Measurements from ENCODE around the gene MYO15A. TPM values are rescaled to one million over a fixed set of nuclear protein-coding genes. Genes with fewer than 3 reads are reported as not detected.

The MYO15A gene
- total RNA-seq, 1 experiment from 2014 or later, result not detected

DNA sequence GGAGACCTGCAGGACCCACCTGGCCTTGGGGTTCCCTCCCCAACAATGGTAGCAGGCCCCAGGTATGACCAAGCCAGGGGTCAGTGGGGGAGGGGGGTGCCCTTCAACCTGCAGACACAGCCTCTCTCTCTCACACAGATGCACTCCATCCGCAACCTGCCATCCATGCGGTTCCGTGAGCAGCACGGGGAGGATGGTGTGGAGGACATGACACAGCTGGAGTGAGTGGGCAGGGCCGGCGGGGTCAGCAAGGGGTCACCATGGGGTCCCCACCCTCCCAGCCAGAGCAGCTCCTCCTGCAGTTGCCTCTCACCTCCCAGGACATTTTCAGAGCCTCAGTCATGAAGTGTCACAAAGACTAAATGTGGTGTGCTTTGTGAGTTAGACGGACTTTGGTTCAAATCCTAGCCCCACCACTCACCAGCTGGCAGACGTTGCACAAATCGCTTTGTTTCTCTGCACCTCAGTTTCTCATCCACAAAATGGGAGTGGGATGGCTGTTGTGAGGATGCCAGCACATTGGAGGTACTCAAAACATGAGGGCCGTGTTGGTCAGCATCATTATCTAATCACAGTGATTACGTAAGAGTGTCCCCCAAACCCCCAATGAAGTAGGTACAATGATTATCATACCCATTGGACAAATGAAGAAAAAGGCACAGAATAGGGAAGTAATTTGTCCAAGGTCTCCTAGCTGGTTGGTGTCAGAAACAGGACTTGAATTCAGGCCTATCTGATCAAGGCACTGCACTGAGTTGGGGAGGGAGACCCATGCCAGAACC is 16.0 kb downstream of the MYO15A start:
- DNase-seq (ENCODE audit: low read depth), result no peak

DNA sequence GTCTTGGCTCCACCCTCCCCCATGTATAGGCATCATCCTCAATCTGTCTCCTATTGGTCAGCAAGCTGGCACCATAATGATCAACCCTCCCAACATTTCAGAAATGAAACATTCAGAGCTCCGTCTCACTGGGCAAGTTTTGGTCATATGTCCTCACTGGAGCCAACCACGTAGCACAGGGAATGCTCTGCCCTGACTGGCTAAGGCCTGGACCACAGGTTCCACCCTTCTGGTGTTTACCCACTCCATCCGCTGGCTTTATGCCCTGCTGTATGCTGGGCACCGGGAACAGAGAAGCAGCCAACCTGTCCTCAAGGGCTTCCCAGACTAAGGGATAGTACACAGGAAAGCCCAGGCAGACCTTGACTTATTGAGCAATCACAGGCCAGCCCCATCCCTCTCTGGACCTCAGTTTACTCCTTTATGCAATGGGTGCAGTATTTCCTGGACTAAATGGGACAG is 20.5 kb downstream of the MYO15A start:
- peak; percentile 58 for DNase-seq (ENCODE audit: low read depth)

DNA sequence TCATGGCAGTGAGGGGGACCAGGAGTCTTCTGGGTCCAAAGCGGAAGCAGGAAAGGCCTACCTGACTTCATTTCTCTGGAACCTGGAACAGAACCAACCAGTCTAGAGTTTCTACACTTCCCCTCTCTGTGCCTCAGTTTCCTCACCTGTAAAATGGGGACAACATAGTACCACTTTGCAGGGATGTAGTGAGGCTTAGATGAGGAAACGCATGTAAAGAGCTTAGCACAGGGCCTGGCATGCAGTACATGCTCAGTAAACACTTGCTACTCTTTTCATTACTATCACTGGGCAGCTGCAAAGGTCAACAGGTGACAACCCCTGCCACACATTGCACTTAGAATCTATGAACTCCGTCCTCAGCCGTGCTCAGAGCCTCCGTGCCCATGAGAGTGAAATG is 24.2 kb downstream of the MYO15A start:
- DNase-seq (ENCODE audit: low read depth), result no peak

DNA sequence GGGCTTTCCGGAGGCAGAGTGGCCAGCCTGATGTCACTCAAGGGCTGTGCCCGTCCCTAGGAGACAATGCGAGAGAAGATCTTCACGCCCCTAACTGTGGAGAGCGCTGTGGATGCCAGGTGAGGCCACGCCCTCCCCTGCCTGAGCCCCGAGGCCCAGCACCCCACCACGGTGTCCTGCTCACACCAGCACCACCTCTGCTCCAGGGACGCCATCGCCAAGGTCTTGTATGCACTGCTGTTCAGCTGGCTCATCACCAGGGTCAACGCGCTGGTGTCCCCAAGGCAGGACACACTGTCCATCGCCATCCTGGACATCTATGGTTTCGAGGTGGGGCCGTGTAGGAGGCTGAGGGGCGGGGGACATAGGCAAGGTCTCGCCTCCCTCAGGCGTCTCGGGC is 27.8 kb downstream of the MYO15A start:
- no peak for DNase-seq (ENCODE audit: low read depth)

DNA sequence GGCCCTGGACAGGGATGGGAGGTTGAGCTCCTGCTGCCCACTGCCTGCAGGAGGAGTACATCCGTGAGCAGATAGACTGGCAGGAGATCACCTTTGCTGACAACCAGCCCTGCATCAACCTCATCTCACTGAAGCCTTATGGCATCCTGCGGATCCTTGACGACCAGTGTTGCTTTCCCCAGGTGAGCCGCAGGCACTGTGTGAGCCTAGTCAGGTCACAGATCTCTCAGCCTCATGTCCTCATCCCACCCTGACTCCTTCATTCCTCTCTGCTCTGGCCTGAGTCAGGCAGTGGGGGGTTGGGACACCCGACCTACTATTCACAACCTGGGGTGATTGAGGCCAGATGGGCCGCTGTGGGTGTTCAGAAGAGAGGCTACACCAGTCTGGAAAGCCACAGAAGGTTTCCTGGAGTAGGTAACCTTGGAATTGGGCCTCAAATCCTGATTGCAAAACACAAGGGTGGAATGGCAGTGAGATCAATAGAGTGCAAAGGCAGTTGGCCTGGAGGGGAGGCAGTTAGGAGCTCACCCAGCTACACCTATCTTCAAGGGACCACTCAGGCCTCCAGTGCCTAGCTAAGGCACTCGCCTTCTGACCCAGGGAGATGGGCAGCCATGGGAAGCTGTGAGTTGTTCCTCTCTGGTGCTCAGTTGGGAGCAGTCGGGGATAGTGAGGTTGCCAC is 29.7 kb downstream of the MYO15A start:
- DNase-seq (ENCODE audit: low read depth), result no peak

DNA sequence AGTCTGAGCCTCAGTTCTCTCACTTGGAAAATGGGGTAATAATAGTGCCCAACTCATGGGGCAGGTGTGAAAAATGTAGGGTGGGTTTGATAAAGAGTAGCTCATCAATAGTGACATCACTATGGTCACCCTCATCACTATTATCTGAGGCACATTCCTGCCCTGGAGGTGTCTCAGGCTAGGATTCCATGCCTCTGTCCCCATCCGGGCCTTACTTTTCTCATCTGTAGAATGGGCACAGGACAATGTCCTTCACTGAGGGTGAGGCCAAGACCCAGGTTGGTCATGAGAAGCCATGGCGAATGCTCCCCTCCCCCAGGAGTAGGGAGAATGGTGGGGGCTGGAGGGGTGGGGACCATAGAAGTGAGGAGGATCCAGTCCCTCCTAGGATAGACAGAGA is 30.5 kb downstream of the MYO15A start:
- no peak for DNase-seq (ENCODE audit: low read depth)

DNA sequence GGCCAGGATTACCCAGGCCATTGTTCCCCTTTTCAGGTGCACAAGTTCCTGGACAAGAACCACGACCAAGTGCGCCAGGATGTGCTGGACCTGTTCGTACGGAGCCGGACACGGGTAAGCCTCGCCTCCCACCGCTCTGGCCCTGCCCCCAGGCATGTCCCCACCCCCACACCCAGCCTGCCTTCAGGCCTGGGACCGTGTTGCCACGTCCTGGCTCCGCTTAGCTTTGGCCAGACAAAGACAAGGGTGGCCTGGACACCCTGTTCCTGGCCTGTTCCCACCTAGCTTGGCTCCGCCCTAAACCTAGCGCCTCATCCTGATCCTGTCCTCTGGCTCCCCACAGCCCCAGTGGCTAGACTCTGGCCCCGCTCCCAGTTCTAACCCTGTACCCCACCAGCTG is 30.9 kb downstream of the MYO15A start:
- no peak for DNase-seq (ENCODE audit: low read depth)

DNA sequence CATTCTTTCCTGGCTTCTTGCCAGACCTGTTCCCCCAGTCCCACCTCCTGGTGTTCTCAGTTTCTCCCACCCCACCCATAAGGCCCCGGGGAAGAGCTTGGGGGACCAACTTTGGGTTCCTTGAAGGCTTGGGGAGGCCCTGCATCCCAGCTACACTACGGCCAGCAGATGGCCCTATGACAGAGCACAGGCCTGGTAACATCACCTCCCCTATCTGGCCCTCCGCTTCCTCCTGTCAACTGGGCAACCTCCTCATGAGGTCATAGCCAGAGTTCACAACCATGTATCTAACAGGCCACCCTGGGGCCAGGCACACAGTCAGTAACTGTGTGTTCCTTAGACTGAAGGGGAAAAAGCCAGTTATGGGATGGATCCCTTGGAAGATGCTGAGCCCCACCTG is 31.4 kb downstream of the MYO15A start:
- DNase-seq (ENCODE audit: low read depth), result peak; percentile 29

DNA sequence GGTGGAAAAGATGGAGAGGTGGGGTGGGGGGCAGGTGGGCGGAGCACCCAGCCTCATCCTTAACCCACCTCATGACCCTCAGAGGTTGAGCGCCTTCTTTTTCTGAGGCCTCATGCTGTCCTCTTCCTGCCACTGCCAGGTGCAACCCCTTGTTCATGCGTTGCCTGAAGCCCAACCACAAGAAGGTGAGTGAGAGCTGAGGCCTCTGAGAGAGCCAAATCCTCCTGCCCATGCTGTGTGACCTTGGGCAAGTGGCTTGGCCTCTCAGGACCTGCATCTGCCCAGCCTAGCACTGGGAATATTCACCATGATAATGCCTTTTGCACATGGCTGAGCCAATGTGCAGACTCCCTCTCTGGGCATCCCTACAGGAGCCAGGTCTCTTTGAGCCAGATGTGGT is 32.1 kb downstream of the MYO15A start:
- no peak for DNase-seq (ENCODE audit: low read depth)

DNA sequence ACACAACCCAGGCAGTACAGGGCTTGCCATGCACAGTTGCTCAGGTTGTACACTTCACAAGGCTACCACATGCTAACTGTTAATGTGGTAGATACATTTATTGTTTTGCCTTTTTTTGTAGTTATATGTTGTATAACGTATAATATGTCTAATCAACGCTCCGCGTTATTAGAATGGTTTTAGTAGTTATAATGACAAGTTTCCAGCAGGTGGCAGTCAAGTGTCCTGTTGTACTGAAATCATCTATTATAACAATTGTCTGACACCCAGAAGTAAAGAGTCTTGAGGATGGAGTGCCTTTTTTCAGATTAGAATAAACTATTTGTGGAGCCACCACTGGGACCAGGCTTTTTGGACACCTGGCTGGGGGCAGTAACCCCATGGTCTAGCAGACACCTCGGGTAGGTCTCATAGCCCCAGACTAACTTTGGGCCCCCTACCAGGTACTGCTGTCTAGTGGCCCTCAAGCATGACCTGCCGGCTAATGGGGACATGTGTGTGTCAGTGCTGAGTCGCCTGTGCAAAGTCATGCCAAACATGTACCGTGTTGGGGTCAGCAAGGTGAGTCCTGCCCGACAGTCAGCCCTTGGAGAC is 32.8 kb downstream of the MYO15A start:
- peak; percentile 52 for DNase-seq (ENCODE audit: low read depth)

DNA sequence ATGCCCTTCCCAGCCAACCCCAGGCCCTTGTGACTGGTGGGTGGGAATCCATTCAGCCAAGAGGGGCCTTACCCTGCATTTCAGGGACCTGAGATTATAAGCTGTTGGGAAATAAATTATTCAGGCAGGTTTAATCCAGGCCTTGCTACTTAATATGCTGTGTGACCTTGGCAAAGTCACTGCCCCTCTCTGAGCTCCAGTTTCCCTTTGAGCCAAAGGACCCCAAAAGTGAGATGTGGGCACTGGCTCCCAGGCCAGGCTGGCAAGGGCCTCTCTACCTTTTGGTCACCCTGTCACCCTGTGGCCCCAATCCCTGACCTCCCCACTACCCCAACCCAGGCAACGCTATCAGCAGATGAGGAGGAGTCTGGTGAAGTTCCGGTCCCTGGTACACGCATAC is 33.9 kb downstream of the MYO15A start:
- no peak for DNase-seq (ENCODE audit: low read depth)

DNA sequence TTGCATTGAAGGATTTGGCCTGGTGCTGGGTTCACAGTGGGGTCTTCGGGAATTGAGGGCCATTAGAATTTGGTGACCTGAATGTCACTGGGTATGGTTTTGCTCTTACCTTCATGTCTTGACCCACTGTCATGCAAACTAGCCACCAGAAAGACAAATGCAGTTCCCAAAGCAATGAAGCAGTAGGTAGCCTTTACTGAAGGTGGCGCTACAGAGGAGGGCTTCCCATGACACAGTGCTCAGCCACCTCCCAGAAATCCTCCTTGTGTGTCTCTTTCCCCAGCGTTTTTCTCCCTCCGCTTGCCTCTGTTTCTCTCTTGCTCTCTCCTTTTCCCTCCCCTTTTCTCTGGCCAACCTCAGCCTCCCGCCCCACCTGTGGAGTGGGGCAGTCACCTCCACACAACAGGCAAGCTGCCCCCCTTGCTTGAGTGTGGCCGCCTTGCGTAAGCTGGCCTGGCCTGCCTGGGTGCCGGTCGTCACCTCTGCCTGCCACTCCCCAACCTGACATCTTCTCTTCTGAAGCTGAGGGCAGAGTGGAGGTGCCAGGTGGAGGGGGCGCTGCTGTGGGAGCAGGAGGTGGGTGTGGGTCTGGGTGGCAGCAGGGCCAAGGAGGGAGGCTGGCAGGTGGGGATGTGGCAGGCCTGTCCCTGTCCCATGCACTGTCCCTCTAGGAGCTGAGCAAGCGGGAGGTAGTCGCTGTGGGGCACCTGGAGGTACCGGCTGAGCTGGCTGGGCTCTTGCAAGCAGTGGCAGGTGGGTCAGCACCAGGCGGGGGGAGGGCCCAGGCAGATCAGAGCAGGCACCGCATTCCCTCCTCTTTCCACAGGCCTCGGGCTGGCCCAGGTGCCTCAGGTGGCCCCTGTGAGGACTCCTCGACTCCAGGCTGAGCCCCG is 34.7 kb downstream of the MYO15A start:
- DNase-seq (ENCODE audit: low read depth), result no peak

DNA sequence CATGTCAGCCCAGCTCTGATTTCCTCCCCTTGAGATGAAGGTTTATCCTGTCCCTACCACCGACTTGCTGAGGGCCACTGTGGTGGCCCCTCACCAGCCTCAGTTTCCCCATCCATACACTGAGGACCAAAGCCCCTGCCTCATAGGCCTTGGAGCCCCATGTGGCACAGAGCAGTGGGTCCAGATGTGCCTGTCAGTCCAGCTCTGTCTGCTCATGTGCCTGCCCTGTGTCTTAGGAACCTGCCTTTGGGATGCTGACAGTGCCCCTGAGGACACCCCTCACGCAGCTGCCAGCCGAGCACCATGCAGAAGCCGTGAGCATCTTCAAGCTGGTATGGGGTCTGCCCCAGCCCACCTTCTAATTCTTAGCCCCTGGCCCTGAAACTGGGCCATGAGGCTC is 35.7 kb downstream of the MYO15A start:
- DNase-seq (ENCODE audit: low read depth), result no peak

DNA sequence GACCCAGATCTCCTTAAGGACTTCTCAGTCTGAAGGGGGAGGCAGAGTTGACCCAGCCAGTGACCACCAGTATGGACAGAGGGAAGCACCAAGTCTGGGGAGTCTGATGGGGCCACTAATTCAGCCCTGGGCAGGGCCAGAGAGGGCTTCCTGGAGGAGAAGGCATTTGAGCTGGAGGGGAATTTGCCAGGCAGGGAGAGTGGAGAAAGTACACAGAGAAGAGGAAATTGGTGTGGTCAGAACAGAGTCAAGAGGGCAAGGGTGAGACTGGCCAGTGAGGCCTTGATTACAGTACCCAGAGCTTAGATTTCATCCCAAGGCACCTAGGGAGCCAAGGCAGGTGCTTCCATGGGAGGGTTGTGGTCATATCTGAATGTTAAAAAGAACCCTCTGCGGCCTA is 36.3 kb downstream of the MYO15A start:
- DNase-seq (ENCODE audit: low read depth), result no peak

DNA sequence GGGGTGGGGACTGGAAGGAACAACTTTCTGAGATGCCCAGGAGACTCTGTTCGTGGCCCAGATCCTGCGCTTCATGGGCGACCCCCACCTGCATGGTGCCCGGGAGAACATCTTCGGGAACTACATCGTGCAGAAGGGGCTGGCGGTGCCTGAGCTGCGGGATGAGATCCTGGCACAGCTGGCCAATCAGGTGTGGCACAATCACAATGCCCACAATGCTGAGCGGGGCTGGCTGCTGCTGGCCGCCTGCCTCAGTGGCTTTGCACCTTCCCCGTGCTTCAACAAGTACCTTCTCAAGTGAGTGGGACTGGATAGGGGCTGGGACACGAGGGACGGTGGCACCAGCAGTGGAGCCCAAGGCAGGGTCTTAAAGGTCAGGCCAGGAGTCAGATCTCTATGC is 37.3 kb downstream of the MYO15A start:
- no peak for DNase-seq (ENCODE audit: low read depth)

DNA sequence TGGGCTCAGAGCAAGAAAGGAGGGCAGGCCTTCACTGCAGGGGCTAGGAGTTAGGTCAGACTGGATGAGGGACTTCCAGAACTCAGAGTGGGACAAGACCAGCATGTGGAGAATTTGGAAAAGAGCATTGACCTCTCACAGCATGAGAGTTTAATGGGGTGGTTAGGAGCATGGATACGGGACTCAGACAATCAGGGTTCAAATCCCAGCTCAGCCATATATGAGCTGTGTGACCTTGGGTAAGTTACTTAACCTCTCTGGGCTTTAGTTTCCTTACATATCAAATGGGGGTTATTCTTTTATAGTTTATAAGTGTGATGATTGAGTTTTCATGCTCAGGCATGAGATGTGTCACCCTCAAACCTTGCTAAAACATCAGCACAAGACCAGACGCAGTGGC is 37.7 kb downstream of the MYO15A start:
- DNase-seq (ENCODE audit: low read depth), result no peak

DNA sequence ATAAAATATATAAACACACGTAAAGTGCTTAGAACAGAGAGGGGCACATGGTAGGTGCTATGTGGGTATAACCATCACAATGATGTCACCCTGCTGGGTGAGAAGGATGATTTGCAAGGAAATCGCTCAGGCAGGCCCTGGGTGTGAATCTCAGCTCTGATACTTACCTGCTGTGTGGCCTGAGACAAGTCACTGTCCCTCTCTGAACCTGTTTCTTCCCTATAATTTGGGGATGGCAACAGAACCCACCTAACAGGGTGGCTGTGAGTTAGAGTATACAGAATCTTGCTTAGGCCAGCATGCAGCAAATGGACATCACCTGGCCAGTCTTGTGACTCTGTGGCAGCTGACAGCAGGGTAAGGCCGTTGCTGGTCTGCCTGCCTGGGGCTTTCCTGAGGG is 38.4 kb downstream of the MYO15A start:
- no peak for DNase-seq (ENCODE audit: low read depth)

DNA sequence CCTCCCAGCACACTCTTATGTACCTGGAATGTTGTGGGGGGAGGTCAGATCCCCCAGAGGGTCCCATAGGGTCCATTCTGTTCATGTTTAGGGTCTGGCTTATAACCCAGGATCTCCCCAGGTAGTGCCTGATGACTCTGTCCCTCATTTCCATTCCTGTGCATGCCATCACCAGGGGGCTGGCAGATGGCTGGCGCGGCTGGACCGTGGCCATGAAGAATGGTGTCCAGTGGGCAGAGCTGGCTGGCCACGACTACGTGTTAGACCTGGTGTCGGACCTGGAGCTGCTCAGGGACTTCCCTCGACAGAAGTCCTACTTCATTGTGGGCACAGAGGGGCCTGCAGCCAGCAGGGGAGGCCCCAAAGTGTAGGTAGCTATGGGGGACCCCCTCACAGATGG is 40.0 kb downstream of the MYO15A start:
- DNase-seq (ENCODE audit: low read depth), result no peak

DNA sequence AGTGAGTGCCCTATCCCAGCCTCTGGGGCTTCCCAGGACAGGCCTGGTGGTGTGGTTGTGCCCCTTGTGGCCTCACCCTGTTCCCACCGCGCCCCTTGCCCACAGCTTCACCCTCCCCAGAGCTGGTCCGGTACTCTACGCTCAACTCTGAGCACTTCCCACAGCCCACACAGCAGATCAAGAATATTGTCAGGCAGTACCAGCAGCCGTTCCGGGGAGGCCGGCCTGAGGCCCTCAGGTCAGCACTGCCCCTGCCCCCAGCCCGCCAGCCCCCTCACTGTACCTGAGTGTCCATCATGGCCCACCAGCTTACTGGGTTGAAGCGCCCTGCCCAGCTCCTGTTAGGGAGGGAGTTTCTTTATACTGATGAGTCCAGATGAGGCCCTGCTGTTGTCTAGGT is 42.7 kb downstream of the MYO15A start:
- no peak for DNase-seq (ENCODE audit: low read depth)

DNA sequence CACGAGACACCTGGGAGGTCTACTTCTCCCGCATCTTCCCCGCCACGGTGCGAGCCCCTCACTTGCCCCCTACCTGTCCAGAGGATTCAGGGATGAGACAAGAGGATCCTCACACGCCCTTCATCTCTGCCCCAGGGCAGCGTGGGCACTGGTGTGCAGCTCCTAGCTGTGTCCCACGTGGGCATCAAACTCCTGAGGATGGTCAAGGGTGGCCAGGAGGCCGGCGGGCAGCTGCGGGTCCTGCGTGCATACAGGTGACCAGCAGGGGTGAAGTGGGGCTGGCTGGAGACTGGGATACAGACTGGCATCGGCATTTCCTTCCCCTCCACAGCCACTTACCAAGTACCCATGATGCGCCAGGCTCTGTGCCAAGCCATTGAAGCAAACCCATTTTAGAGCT is 46.6 kb downstream of the MYO15A start:
- DNase-seq (ENCODE audit: low read depth), result no peak

DNA sequence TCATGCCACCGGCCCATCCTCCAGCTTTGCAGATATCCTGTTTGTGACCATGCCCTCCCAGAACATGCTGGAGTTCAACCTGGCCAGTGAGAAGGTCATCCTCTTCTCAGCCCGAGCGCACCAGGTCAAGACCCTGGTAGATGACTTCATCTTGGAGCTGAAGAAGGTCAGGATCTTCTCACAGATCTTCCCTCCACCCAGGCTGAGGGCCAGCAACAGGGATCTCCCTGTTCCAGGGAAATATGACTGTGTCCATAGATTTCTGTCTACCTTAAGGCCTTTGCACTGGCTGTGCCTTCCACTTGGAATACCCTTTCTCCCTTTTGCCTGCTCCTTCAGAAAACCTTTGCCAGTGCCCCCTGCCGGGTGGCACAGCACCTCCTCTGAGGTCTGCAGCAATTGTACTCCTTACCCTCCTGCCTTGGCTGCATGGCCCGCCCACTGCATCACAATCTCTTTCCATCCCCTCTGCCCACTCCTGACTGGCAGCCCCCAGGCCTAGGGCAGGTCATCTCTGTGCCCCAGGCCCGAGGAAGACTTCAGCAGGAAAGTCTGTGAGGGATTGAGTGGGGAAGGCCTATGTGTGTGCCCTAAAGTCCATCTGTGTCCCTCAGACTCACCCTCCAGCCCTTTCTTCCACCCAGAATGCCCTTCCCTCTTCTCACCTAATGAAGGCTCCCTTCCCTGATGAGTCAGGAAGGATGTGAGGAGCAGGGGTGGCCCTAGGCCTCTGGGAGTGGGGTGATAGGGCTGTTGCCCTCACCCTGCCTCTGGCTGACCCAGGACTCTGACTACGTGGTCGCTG is 47.8 kb downstream of the MYO15A start:
- no peak for DNase-seq (ENCODE audit: low read depth)
